GM12801 (cell line): ENCODE measurements around the gene C1orf167.

Experiments used
- CTCF ChIP-seq: IDR thresholded peaks from one replicate; pipeline ENCODE4 v1.5.1; 2011; ENCODE audit warnings: control low read depth; ENCODE audit not compliant: insufficient read length; ENCODE audit errors: extremely low read depth

Gene C1orf167

GRCh38 chr1:11807133-11807532, 45.1 kb downstream of the C1orf167 start:
- TF ChIP-seq CTCF, result no peak

GRCh38 chr1:11813021-11813420, 51.0 kb downstream of the C1orf167 start:
- no peak for TF ChIP-seq CTCF

- TF ChIP-seq CTCF, result no peak
Measured at GRCh38 chr1:11817192-11817591, 55.2 kb downstream of the C1orf167 start.

- TF ChIP-seq CTCF, result no peak
Measured at GRCh38 chr1:11822091-11822490, 60.1 kb downstream of the C1orf167 start.

GRCh38 chr1:11823366-11824137, 61.6 kb downstream of the C1orf167 start:
- TF ChIP-seq CTCF, result no peak

GRCh38 chr1:11825131-11825530, 63.1 kb downstream of the C1orf167 start:
- TF ChIP-seq CTCF, result no peak

GRCh38 chr1:11826946-11827345, 65.0 kb downstream of the C1orf167 start:
- TF ChIP-seq CTCF, result no peak
